HG03354 (cell line): Measurements from ENCODE around the gene CHPF2.

Experiments used
- ATAC-seq: cut with Tn5 transposase; IDR thresholded peaks from one replicate; pipeline ENCODE4 v1.9.1; 2021; ENCODE audit warnings: mild to moderate bottlenecking; ENCODE audit not compliant: unreplicated experiment, poor library complexity, severe bottlenecking

The CHPF2 gene

GRCh38 chr7:151232091-151232916 lies at the start of gene CHPF2:
TSS of gene CHPF2 (plus strand) at chr7:151232483. CDS start at chr7:151234012, 1,529 bp downstream.
- ATAC-seq = peak; percentile 98

- no peak for ATAC-seq
Observed at GRCh38 chr7:151185762-151186639, 46.3 kb upstream of the CHPF2 start.

GRCh38 chr7:151186640-151187408 lies 45.5 kb upstream of the CHPF2 start, which contains the start of gene ASB10:
TSS of gene ASB10 (minus strand) at chr7:151187250. CDS start at chr7:151187130, 120 bp downstream.
- no peak for ATAC-seq

- ATAC-seq = no peak
Observed at GRCh38 chr7:151187409-151188251, 44.7 kb upstream of the CHPF2 start.

GRCh38 chr7:151188252-151188542 lies 44.1 kb upstream of the CHPF2 start:
- ATAC-seq = no peak

- ATAC-seq = no peak
Observed at GRCh38 chr7:151189038-151189437, 43.2 kb upstream of the CHPF2 start.

GRCh38 chr7:151191544-151191943 lies 40.7 kb upstream of the CHPF2 start:
- ATAC-seq = no peak

GRCh38 chr7:151192002-151192539 lies 40.2 kb upstream of the CHPF2 start:
- ATAC-seq = no peak

GRCh38 chr7:151193203-151193978 lies 38.9 kb upstream of the CHPF2 start:
- no peak for ATAC-seq

- no peak for ATAC-seq
Observed at GRCh38 chr7:151194188-151194587, 38.1 kb upstream of the CHPF2 start.

GRCh38 chr7:151195616-151196450 lies 36.5 kb upstream of the CHPF2 start:
- ATAC-seq = no peak

- ATAC-seq = no peak
Observed at GRCh38 chr7:151197932-151198331, 34.4 kb upstream of the CHPF2 start.

- ATAC-seq = no peak
Observed at GRCh38 chr7:151198945-151199848, 33.1 kb upstream of the CHPF2 start.

- no peak for ATAC-seq
Observed at GRCh38 chr7:151201344-151201743, 30.9 kb upstream of the CHPF2 start.

GRCh38 chr7:151201751-151202150 lies 30.5 kb upstream of the CHPF2 start:
- no peak for ATAC-seq

- ATAC-seq = no peak
Observed at GRCh38 chr7:151202836-151203235, 29.4 kb upstream of the CHPF2 start.
